Parathyroid adenoma (tissue), 2 donors: ENCODE data around the gene PRKCQ.

Source experiments
- H2AFZ ChIP-seq: fragments of 300-600 bp; sonication (generic); one replicate; pipeline ENCODE4 v1.7.0; 2017; ENCODE audit warnings: antibody characterized with exemption, mild to moderate bottlenecking
- H3K27ac ChIP-seq: fragments of 300-600 bp; sonication (generic); one replicate; pipeline ENCODE4 v1.7.0; 2017
- H3K27me3 ChIP-seq: fragments of 300-600 bp; sonication (generic); one replicate; pipeline ENCODE4 v1.7.0; 2017; ENCODE audit warnings: low read length; ENCODE audit not compliant: control insufficient read depth, insufficient read depth
- H3K36me3 ChIP-seq: fragments of 300-600 bp; sonication (generic); one replicate; pipeline ENCODE4 v1.7.0; 2017; ENCODE audit warnings: low read length; ENCODE audit not compliant: control insufficient read depth, insufficient read depth
- H3K4me1 ChIP-seq: fragments of 300-600 bp; sonication (generic); one replicate; pipeline ENCODE4 v1.7.0; 2017; ENCODE audit warnings: control low read depth
- H3K4me2 ChIP-seq: fragments of 300-600 bp; sonication (generic); one replicate; pipeline ENCODE4 v1.7.0; 2017; ENCODE audit warnings: low read length
- H3K4me3 ChIP-seq: fragments of 300-600 bp; sonication (generic); one replicate; pipeline ENCODE4 v1.7.0; 2017; ENCODE audit warnings: low read depth, low read length
- H3K79me2 ChIP-seq: fragments of 300-600 bp; sonication (generic); one replicate; pipeline ENCODE4 v1.7.0; 2017; ENCODE audit warnings: control low read depth
- H3K9ac ChIP-seq: fragments of 300-600 bp; sonication (generic); one replicate; pipeline ENCODE4 v1.7.0; 2017; ENCODE audit warnings: mild to moderate bottlenecking
- H3K9me3 ChIP-seq: fragments of 300-600 bp; sonication (generic); one replicate; pipeline ENCODE4 v1.7.0; 2017; ENCODE audit warnings: low read length; ENCODE audit not compliant: control insufficient read depth
- TF ChIP-seq, protein P1 (sequence below): fragments of 300-600 bp; sonication (generic); IDR thresholded peaks from one replicate; pipeline ENCODE4 v1.7.0; 2017; ENCODE audit warnings: antibody characterized with exemption, mild to moderate bottlenecking
- donor health status: primary hyperparathyroidism.

PRKCQ gene

DNA sequence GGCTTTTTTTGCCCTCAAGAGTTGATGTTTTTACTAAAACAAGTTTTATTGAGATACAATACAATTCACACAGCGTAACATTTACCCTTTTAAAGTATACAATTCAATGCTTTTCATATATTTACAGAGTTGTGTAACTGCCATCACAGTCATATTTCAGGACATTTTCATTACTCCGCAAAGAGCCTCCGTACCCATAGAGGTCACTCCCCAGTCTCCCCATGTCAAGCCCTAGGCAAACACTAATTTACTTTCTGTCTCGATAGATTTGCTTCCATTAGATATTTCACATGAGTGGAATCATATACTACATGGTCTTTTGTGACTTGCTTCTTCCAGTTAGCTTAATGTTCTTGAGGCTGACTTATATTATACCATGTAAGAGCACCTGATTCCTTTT, 183.8 kb downstream of the PRKCQ start:
- H2AFZ ChIP-seq = no peak overlapping the region
- no peak overlapping the region for H3K4me3 ChIP-seq
- H3K27me3 ChIP-seq = no peaks in the 10 kb centered on the region
- H3K79me2 ChIP-seq = no peaks in the 10 kb centered on the region
- no peak overlapping the region for H3K9ac ChIP-seq
- TF ChIP-seq, protein P1, sequence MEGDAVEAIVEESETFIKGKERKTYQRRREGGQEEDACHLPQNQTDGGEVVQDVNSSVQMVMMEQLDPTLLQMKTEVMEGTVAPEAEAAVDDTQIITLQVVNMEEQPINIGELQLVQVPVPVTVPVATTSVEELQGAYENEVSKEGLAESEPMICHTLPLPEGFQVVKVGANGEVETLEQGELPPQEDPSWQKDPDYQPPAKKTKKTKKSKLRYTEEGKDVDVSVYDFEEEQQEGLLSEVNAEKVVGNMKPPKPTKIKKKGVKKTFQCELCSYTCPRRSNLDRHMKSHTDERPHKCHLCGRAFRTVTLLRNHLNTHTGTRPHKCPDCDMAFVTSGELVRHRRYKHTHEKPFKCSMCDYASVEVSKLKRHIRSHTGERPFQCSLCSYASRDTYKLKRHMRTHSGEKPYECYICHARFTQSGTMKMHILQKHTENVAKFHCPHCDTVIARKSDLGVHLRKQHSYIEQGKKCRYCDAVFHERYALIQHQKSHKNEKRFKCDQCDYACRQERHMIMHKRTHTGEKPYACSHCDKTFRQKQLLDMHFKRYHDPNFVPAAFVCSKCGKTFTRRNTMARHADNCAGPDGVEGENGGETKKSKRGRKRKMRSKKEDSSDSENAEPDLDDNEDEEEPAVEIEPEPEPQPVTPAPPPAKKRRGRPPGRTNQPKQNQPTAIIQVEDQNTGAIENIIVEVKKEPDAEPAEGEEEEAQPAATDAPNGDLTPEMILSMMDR = no peak
- no peaks in the 10 kb centered on the region for H3K9me3 ChIP-seq
- H3K27ac ChIP-seq = no peak overlapping the region
- no peaks in the 10 kb centered on the region for H3K36me3 ChIP-seq
- no peaks in the 10 kb centered on the region for H3K4me1 ChIP-seq
- no peak overlapping the region for H3K4me2 ChIP-seq

DNA sequence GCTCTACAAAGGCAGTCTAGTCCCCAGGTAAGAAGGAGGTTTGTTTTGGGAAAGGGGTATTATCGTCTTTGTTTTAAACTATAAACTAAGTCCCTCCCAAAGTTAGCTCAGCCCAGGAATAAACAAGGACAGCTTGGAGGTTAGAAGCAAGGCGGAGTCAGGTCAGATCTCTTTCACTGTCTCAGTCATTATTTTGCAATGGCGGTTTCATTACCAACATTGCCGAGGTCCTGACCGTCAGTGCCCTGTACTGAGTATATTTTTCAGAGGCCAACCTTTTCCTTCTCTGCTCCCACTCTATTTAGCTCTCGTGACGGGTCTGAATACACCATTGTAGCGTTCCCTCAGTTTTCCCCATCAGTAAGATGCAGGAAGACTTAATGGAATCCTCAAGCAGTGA, 184.5 kb downstream of the PRKCQ start:
- Histone ChIP-seq H3K9me3 (no peaks in the 10 kb centered on the region), H3K27ac (no peak overlapping the region), H3K79me2 (no peaks in the 10 kb centered on the region), H3K9ac (no peak overlapping the region), H2AFZ (no peak overlapping the region), H3K4me3 (no peak overlapping the region), H3K27me3 (no peaks in the 10 kb centered on the region), H3K36me3 (no peaks in the 10 kb centered on the region), H3K4me2 (no peak overlapping the region), H3K4me1 (no peaks in the 10 kb centered on the region)
- TF ChIP-seq, protein P1 = no peak

- TF ChIP-seq, protein P1 = no peak
- no peaks in the 10 kb centered on the region for H3K4me1 ChIP-seq
- no peak overlapping the region for H2AFZ ChIP-seq
- no peak overlapping the region for H3K4me2 ChIP-seq
- no peak overlapping the region for H3K4me3 ChIP-seq
- no peak overlapping the region for H3K27ac ChIP-seq
- no peak overlapping the region for H3K9ac ChIP-seq
- no peaks in the 10 kb centered on the region for H3K9me3 ChIP-seq
- H3K79me2 ChIP-seq = no peaks in the 10 kb centered on the region
- H3K27me3 ChIP-seq = no peaks in the 10 kb centered on the region
- H3K36me3 ChIP-seq = no peaks in the 10 kb centered on the region
Measured at GRCh38 chr10:6394084-6394483, 186.0 kb downstream of the PRKCQ start.

DNA sequence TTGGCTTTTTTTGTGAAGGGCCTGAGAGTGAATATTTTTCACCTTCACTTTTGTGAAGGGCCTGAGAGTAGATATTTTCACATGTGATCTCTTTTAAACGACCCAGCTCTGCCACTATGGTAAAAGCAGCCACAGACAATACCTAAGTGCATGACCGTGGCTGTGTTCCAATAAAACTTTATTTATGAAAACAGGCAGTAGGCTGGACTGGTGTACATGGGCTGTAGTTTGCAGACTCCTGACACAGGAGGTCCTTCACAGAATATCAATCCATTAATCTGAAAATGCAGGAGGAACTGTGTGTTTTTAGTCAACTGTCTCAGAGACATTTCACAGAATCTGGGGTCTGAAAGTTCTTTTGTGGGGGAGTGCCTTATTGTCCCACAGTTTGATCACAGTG, 186.9 kb downstream of the PRKCQ start:
- no peaks in the 10 kb centered on the region for H3K27me3 ChIP-seq
- no peak overlapping the region for H3K4me2 ChIP-seq
- no peaks in the 10 kb centered on the region for H3K79me2 ChIP-seq
- no peak overlapping the region for H3K27ac ChIP-seq
- TF ChIP-seq, protein P1 = no peak
- no peaks in the 10 kb centered on the region for H3K36me3 ChIP-seq
- H3K4me3 ChIP-seq = no peak overlapping the region
- H3K9me3 ChIP-seq = no peaks in the 10 kb centered on the region
- no peak overlapping the region for H3K9ac ChIP-seq
- H2AFZ ChIP-seq = no peak overlapping the region
- no peaks in the 10 kb centered on the region for H3K4me1 ChIP-seq

DNA sequence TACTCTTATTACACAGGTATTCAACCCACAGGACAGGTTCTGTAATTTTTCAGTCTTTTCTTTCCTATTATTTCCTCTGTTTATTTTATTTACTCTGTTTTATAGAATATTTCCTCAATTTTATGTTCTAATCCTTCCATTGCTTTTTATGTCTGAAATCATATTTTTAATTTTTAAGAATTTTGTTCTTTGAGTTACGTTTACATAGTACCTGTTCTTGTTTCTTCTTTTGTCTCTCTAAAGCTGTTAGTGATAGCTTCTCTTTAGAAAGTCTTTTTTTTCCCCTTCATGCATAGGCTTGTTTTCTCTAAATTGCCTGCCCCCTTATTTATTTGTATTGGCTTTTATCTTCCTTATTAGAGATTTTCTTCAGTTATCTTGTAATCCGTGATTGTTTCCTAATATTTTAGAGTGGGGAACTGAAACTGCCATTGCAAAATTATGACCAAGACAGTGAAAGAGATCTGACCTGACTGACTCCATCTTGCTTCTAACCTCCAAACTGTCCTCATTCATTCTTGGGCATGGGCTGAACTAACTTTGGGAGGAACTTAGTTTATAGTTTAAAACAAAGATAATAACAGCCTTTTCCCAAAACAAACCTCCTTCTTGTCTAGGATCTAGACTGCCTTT, 189.7 kb downstream of the PRKCQ start:
- Histone ChIP-seq H3K27me3 (no peaks in the 10 kb centered on the region), H3K9me3 (no peaks in the 10 kb centered on the region), H3K4me3 (no peak overlapping the region), H3K36me3 (no peaks in the 10 kb centered on the region), H3K27ac (no peak overlapping the region), H3K9ac (no peak overlapping the region), H3K79me2 (no peaks in the 10 kb centered on the region), H2AFZ (no peak overlapping the region), H3K4me2 (no peak overlapping the region), H3K4me1 (no peaks in the 10 kb centered on the region)
- TF ChIP-seq, protein P1 = no peak
